PC-9 (cell line): ENCODE results near the gene KRTAP5-1.

Experiments
- CTCF ChIP-seq: fragments of 200-600 bp; sonication (generic); conservative IDR thresholded peaks from 2 replicates; pipeline ENCODE4 v1.6.1; 2017; ENCODE audit warnings: mixed run types, antibody characterized with exemption, mild to moderate bottlenecking, moderate library complexity
- EZH2 ChIP-seq: fragments of 200-600 bp; sonication (generic); IDR thresholded peaks from 2 replicates; pipeline ENCODE4 v1.8.0; 2017; ENCODE audit warnings: antibody characterized with exemption, low read depth

- TF ChIP-seq CTCF = no peak
- no peak for TF ChIP-seq EZH2
Measured at GRCh38 chr11:1555713-1556153, 29.4 kb downstream of the KRTAP5-1 start.
